ENCODE data around the gene RNF130.

GRCh38 chr5:180034564-180034963, 37.0 kb downstream of the RNF130 start:
- TF ChIP-seq SNAI2 (CRISPR knock-in tag; IDR thresholded peaks at IDR 0.05) (no peak), CSDC2 (CRISPR knock-in tag; IDR thresholded peaks at IDR 0.05) (no peak), ZFP30 (CRISPR knock-in tag; IDR thresholded peaks at IDR 0.05) (no peak), TOX (CRISPR knock-in tag; IDR thresholded peaks at IDR 0.05; ENCODE audit: borderline replicate concordance) (no peak), ISL1 (CRISPR knock-in tag; IDR thresholded peaks at IDR 0.05) (no peak), ZFP3 (CRISPR knock-in tag; IDR thresholded peaks at IDR 0.05) (no peak), GLIS3 (CRISPR knock-in tag; IDR thresholded peaks at IDR 0.05) (no peak), ZC3H10 (CRISPR knock-in tag; IDR thresholded peaks at IDR 0.05) (no peak), ZNF70 (CRISPR knock-in tag; IDR thresholded peaks at IDR 0.05) (no peak), RARB (CRISPR knock-in tag; IDR thresholded peaks at IDR 0.05) (no peak), CSRNP3 (CRISPR knock-in tag; IDR thresholded peaks at IDR 0.05) (no peak), PATZ1 (CRISPR knock-in tag; IDR thresholded peaks at IDR 0.05; ENCODE audit: borderline replicate concordance) (no peak), POU6F1 (CRISPR knock-in tag; IDR thresholded peaks at IDR 0.05; ENCODE audit: borderline replicate concordance, low read depth) (no peak), ESRRG (CRISPR knock-in tag; IDR thresholded peaks at IDR 0.05) (no peak)

Data from SK-N-SH treated with all-trans-retinoic acid at 6 μM for 48 hours (cell line).